ENCODE results near the gene CD300LD.
"Not testable (repeated sequence)": the region's sequence is repeated elsewhere in the genome, so short reads cannot be mapped to it uniquely, and the experiment has no call there.

Gene CD300LD

DNA sequence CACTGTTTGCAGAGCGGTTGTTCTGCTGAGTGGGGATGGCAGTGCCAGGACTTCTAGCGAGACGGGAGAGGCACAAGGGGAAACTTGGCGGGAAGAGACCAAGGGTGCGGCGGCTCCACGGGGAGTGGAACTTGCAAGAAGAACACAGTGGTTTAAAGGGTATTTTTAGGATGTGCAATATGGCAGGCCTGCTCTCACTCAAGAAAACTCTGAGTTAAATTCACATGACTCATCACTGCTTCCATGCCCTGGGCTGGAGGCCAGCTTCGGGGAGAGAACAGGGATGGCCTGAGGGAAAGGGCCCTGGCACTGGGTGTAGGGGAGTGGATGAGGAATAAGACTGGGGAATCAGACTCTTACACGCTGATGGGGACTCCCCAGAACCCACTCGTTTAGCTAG lies 13.3 kb upstream of the CD300LD start:
- no peak for FAIRE-seq

- FAIRE-seq: no peak
Measured at GRCh38 chr17:74604761-74605160, 12.7 kb upstream of the CD300LD start.

DNA sequence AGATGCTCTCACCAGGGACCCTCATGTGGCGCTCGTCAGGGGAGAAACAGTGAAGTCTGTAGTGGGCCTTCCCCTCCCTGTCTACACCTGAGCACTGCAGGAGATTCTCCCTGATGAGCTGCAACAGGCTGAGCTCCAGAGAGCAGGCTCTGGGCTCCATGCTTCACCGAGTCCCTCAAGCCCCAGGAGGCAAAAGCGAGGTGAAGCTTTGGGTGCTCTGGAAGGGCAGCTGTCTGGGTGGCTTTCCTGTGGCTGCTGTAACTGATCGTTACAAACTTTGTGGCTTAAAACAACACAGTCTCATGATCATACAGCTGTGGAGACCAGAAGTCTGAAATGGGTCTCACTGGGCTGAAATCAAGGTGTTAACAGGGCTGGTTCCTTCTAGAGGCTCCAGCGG lies 12.1 kb upstream of the CD300LD start:
- no peak for FAIRE-seq

- no peak for FAIRE-seq
Measured at GRCh38 chr17:74603746-74604145, 11.7 kb upstream of the CD300LD start.

DNA sequence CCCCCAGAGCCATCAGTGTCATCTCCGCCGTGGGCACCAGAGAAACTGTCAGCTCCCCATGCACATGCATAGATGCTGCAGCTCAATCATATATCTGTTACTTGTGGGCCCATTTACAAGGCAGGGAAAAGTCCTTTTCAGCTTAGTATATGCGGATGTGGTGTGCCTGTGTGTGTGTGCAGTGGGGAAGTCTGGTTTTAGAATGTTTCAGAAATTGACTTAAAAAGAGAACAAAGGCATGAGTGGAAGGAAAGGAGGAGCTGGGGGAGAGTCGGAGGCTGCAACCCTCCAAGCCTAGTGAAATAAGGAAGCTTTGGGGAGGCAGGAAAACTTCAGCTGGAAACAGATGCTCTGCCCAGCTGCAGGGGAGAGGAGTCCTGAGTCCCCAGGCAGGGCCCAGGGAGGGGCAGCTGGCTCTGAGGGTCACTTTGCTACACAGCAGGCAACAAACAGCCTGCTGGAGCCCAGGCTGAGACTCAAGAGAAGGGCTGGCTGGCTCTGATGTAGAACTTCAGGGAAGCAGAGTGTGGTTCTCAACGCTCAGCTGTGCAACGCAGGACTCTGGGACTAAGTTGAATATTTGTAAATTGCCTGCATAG lies 11.1 kb upstream of the CD300LD start:
- FAIRE-seq: no peak

- no peak for FAIRE-seq
Measured at GRCh38 chr17:74601944-74602572, 10.0 kb upstream of the CD300LD start.

GRCh38 chr17:74599448-74599939 lies 7.4 kb upstream of the CD300LD start:
- no peak for FAIRE-seq

DNA sequence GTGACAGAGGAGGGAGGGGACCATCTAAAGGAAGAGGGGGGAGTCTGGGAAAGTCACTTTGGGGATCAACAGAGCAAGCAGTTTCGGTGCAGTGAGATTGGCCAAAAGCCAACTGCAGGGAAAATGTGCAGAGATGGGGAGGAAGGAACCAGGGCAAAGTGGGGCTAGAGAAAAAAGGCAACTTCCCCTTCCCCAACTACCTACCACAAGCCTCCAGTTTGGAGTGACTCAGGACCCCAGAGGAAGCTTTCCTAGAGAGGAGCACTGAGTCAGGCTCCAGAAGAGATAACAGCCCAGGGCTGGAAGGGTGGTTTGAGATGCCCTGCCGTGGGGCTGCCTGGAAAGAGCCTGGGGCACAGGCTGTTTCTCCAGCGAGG lies 6.9 kb upstream of the CD300LD start:
- FAIRE-seq: no peak

- no peak for FAIRE-seq
Measured at GRCh38 chr17:74598346-74599022, 6.4 kb upstream of the CD300LD start.

DNA sequence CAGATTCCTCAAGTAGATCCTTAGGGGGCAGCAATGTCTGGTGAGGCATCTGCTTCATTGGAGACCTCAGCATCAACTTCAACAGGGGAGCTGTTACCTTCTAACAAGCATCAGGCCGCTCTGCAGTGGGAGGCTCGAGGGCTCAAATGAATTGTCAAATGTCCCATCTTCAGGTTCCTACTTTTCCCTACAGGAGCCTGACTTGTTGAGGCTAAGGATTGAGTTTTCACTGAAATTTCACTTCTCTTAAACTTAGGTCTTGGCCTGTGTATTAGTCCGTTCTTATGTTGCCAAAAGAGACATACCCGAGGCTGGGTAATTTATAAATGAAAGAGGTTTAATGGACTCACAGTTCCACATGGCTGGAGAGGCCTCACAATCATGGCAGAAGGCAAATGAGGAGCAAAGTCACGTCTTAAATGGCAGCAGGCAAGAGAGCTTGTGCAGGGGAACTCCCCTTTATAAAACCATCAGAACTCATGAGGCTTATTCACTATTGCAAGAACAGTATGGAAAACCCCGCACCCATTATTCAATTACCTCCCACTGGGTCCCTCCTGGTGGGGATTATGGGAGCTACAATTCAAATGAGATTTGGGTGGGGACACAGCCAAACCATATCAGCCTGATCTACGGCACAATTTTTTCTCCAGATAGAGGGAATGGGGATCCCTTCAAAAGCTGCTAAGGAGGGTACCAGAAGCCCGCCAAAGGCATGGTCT lies 5.1 kb upstream of the CD300LD start:
- no peak for FAIRE-seq

DNA sequence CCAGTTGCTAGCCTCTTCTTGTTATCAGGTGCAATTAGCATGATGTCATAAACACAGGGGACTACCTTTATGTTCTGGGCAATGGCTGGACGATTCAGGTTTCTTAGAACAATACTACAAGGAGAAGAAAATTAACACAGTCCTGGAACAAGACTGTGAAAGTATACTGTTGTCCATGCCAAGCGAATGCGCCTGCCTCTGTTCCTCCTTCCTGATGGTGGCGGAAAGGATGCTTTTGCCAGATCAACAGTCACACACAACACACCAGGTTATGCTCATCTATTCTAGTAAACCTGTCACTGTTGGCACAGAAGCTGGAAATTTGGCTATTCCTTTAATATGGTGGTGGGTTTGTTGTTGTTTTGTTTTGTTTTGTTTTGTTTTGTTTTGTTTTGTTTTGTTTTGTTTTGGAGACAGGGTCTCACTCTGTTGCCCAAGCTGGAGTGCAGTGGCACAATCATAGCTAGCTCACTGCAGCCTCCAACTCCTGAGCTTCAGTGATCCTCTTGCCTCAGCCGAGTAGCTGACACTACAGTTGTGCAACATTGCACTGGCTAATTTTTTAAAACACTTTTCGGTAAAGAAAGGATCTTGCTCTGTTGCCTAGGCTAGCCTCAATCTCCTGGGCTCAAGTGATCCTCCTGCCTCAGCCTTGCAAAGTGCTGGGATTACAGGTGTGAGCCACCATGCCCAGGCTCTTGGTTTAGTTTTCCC lies 3.1 kb upstream of the CD300LD start:
- no peak for FAIRE-seq

DNA sequence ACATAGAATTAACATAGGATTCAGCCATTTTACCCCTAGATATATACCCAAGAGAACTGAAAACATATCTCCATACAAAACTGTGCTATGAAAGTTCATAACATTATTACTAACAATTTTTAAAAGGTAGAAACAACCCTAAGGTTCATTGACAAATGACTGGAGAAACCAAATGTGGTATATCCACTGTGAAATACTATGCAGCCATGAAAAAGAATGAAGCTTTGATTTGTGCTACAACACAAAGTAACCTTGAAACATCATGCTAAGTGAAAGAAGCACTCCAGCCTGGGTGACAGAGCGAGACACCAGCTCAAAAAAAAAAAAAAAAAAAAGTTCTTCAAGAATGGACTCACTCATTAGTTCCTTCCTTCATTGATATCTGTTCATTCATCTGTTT lies 580 bp downstream of the CD300LD start:
- FAIRE-seq: no peak

GRCh38 chr17:74585711-74586110 lies 6.4 kb downstream of the CD300LD start:
- no peak for FAIRE-seq

GRCh38 chr17:74584292-74585060 lies 7.6 kb downstream of the CD300LD start:
- no peak for FAIRE-seq

- no peak for FAIRE-seq
Measured at GRCh38 chr17:74582633-74583032, 9.4 kb downstream of the CD300LD start.

DNA sequence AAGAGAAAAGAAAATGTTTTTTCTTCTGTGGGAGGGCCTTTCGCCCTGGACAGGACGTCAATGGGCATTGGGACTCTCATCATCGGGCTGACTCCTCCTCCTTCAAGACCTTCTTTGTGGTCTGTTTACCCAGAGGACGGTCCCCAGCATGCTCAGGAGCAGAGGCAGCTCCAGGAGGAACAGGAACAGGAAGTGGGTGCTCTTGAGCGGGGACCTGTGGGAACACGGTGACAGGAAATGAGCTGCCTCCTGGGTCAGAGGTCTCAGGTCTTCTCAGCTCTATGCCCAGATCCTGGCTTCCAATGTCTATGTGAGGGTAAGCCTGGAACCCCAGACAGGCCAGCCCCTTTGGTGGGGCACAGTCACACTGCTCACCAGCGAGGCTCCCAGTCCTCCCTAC lies 12.2 kb downstream of the CD300LD start:
- FAIRE-seq: no peak

GRCh38 chr17:74578979-74579378 lies 13.1 kb downstream of the CD300LD start:
- no peak for FAIRE-seq

GRCh38 chr17:74574489-74575142 lies 17.5 kb downstream of the CD300LD start:
- no peak for FAIRE-seq

DNA sequence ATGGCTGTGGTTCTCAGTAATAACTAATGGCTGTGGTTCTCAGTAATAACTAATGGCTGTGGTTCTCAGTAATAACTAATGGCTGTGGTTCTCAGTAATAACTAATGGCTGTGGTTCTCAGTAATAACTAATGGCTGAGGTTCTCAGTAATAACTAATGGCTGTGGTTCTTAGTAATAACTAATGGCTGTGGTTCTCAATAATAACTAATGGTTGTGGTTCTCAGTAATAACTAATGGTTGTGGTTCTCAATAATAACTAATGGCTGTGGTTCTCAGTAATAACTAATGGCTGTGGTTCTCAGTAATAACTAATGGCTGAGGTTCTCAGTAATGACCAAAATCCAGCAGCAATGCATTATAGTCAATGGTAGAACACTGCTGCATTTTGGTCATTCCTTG lies 18.4 kb downstream of the CD300LD start:
- FAIRE-seq: not testable (repeated sequence)

- no peak for FAIRE-seq
Measured at GRCh38 chr17:74573169-74573568, 18.9 kb downstream of the CD300LD start.

GRCh38 chr17:74571621-74572270 lies 20.3 kb downstream of the CD300LD start:
- no peak for FAIRE-seq

Data from TTC549 (cell line).